Subcutaneous adipose tissue (tissue), 4 donors: ENCODE data around the gene KCNIP1. TPM values are rescaled to one million over a fixed set of nuclear protein-coding genes. Genes with fewer than 3 reads are reported as not detected.

Experiments
- total RNA-seq, 4 donors: library from RNA; depleted of rRNA; stranded (reverse); fragments of >200 nt; gene quantifications; one replicate each; pipeline ENCODE4 v1.1.0, GENCODE V29; 2016
- TF ChIP-seq, protein P1 (sequence below): fragments of 450-650 bp; IDR thresholded peaks from one replicate; pipeline ENCODE4 v1.5.1; 2016; ENCODE audit warnings: low read depth, mild to moderate bottlenecking, control low read depth, antibody characterized with exemption, moderate library complexity

Gene KCNIP1
- total RNA-seq, 4 donors from 2014 or later: 6.4 TPM; not detected in 3

- TF ChIP-seq, protein P1, sequence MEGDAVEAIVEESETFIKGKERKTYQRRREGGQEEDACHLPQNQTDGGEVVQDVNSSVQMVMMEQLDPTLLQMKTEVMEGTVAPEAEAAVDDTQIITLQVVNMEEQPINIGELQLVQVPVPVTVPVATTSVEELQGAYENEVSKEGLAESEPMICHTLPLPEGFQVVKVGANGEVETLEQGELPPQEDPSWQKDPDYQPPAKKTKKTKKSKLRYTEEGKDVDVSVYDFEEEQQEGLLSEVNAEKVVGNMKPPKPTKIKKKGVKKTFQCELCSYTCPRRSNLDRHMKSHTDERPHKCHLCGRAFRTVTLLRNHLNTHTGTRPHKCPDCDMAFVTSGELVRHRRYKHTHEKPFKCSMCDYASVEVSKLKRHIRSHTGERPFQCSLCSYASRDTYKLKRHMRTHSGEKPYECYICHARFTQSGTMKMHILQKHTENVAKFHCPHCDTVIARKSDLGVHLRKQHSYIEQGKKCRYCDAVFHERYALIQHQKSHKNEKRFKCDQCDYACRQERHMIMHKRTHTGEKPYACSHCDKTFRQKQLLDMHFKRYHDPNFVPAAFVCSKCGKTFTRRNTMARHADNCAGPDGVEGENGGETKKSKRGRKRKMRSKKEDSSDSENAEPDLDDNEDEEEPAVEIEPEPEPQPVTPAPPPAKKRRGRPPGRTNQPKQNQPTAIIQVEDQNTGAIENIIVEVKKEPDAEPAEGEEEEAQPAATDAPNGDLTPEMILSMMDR: no peak
Observed at GRCh38 chr5:170508660-170509347, 5.0 kb downstream of the KCNIP1 start.

DNA sequence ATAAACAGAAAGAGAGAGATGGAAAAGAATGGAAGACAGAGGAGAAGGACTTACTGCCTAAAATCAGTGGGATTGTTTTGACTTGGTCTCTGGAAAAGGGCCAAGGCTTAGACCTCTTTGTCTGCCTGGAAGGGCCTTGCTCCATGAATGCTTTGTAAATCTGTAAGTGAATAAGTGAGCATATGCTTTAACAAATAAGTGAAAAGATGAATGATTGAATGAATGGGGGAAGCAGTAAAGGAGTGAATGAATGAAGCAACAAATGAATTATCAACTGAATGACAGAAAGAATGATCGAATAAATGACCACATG is 5.5 kb downstream of the KCNIP1 start:
- TF ChIP-seq, protein P1: no peak

DNA sequence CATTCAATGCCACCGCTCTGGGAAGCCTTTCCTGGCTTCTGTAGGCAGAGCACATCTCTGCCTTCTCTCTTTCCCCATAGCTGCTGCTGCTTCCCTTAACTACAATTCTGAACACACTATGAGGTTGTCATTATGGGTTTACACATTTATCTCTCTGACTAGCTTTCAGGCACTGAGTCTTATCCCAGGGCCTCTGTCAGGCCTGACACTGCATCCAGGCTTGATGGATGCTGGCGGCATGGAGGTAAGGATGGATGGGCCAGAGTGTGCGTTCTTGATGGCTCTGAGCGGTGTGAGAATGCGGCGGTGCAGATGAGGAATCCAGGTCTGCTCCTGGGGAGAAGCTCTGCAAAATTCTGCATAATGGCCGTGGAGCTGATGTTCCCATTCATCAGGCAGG is 6.3 kb downstream of the KCNIP1 start:
- TF ChIP-seq, protein P1: no peak

DNA sequence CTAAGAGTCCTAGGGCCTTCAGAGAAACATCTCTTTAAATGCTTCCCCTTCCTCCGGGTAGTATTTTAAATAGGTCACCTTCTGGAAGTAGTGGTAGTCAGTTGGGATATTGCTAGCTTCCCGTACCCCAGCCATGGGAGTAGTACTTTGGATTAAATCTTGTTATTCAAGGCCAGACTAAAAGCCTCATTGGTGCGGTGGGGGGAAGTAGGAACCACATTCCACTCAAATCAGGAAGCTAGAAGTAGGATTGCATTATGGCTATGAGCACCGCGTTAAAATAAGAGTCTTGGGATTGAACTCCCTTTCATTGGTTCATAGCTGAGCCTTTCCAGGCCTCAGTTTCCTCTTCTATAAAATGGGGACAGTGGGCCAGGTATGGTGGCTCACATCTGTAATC is 6.7 kb downstream of the KCNIP1 start:
- TF ChIP-seq, protein P1: no peak

GRCh38 chr5:170511551-170512258 is 7.9 kb downstream of the KCNIP1 start:
- TF ChIP-seq, protein P1: no peak

- TF ChIP-seq, protein P1: no peak
Observed at GRCh38 chr5:170513856-170514525, 10.2 kb downstream of the KCNIP1 start.

DNA sequence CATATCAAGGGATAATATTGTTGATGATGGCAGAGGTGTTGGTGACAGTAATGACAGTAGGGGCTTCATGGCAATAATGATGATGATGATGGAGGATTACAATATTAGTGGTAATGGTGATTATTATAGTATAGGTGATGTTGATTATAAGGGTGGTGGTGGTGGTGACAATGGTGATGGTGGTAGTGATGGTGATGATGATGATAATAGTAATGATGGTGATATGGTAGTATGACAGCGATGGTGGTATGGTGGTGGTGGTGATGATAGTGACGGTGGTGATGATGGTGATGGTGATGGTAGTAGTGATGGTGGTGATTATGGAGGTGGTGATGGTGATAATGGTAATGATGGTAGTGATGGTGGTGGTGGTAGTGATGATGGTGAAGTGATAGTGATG is 13.6 kb downstream of the KCNIP1 start:
- TF ChIP-seq, protein P1: no peak
